Erythroblast (primary cell): ENCODE data around the gene GABRR1.

Experiments
- GATA1 ChIP-seq: IDR thresholded peaks from 2 replicates; pipeline ENCODE4 v1.6.1; 2011; ENCODE audit warnings: low read depth, mild to moderate bottlenecking, control low read depth, low read length, moderate library complexity
- POLR2A ChIP-seq: IDR thresholded peaks from 2 replicates; pipeline ENCODE4 v1.6.1; 2011; ENCODE audit warnings: mild to moderate bottlenecking, low read length

- TF ChIP-seq POLR2A (no peak), GATA1 (no peak)
Observed at GRCh38 chr6:89237158-89237557, 20.0 kb upstream of the GABRR1 start.
